Measurements from ENCODE around the gene SPINK4.

SPINK4 gene

DNA sequence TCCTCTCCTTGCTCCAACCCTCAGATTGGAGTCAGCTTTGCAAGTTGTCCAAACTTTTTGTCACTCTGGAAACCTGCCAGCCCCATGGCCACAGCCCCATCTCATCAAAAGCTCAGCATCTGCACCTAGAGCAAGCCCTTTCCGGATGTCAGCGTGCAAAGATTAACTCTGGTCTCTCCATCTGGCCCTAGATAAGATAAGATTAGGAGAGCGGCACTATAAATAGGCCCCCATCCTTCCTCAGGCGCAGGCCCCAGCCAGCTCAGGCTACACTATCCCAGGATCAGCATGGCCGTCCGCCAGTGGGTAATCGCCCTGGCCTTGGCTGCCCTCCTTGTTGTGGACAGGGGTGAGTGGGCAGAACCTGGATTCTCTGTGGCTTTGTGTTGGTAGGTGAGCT, at the start of gene SPINK4:
TSS of gene SPINK4 (plus strand) at position 247 of the 400 bp plus-strand sequence. CDS start at position 289, 42 bp downstream.
- intact Hi-C loops (cut with DNase I) = no loop called here
- DNase-seq = peak in 1 of 10 donors; percentile 57

DNA sequence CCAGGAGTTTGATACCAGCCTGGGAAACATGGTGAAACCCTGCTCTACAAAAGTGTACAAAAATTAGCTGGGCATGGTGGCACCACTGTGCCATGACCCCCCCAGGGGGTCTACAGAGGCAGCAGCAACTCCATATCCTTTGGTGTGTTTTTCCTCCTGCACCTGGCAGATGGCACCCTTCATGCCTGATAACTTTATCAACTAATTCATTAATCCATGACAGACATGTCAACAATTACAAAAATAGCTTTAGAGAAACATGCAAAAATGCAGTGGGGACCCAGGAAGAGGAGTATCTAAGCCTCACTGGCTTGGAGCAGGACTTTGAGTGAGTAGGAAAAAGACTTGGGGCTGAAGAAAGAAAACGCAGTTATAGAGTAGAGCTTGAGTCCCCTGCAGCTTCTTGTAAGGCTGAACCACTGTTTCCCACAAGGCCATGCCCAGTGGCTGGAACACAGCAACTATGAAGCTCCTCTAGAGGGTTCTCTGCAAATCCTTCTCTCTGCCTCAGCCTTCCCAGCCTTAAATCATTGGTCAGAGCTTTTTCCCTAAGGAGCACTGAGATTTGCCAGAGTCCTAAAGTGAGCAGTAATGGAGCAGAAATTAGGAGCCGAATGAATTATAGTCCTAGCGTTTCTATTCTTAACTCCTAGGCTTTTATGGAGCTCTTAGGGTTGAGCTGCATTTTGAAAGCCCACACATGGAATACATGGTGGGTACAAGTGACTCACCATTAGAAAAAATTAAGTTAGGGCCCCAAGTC, 47.3 kb upstream of the SPINK4 start:
- DNase-seq = no peak
- intact Hi-C loops (cut with DNase I) = no loop called here

DNA sequence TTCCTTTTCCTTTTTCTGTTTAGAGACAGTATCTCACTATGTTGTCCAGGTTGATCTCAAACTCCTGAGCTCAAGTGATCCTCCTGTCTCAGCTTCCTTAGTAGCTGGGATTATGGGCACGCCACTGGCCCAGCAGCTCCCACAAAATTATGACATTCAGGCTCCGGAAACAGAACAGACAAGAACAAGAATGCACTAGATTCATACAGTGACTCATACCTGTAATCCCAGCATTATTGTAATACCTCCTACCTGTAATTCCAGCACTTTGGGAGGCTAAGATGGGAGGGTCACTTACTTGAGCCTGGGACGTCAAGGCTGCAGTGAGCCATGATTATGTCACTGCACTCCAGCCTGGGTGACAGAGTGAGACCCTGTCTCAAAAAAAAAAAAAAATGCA, 46.1 kb upstream of the SPINK4 start:
- DNase-seq = no peak
- intact Hi-C loops (cut with DNase I) = no loop called here

DNA sequence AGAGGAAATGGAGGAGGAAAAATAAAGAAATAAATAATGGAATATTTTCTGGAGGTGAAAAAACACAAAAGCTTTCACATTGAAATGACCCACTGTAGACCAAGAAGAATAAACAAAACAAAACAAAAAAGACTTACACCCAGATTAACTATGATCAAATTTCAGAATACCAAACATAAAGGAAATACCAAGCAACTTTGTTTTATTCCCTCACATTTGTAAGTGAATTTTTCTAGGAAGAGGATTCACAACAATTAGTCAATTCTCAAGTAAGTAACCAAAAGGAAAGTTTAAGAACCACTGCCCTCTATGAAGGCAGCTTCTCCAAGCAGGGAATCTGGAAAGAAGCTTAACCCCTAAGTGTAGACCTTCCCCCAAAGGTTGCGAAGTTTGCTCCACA, 43.2 kb upstream of the SPINK4 start:
- intact Hi-C loops (cut with DNase I) = no loop called here
- DNase-seq = no peak

DNA sequence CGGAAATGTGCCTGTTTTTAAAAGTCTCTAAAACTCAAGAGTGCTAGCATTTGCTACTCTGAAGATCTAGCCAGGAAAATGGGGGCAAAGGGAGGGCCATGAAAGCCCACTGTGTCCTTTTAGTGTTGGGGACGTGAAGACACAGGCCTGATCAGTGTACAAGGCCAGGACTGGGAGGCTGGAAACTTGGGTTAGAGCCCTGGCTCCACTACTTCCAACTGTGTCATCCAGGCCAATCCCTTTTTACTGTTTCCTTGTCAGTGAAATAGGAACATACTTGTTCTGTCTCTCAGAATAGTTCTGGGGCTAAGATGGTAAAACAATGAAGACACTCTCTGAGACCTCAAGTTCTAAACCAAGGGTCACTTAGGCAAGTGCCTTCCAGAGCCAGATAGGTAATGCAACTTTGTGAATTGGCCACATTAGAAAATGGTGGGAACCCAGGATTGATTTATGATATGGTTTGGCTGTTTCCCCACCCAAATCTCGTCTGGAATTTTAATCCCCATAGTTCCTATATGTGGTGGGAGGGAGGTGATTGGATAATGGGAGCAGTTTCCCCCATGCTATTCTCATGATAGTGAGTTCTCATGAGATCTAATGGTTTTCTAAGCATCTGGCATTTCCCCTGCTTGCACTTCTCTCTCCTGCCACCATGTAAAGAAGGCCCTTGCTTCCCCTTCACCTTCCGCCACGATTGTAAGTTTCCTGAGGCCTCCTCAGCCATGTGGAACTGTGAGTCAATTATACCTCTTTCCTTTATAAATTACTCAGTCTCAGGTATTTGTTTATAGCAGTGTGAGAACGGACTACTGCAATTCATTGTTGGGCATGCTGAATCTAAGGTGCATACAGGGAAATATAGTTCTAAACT, 42.5 kb upstream of the SPINK4 start:
- DNase-seq = no peak
- intact Hi-C loops (cut with DNase I) = no loop called here

- no peak for DNase-seq
Measured at GRCh38 chr9:33198165-33198564, 41.8 kb upstream of the SPINK4 start.

DNA sequence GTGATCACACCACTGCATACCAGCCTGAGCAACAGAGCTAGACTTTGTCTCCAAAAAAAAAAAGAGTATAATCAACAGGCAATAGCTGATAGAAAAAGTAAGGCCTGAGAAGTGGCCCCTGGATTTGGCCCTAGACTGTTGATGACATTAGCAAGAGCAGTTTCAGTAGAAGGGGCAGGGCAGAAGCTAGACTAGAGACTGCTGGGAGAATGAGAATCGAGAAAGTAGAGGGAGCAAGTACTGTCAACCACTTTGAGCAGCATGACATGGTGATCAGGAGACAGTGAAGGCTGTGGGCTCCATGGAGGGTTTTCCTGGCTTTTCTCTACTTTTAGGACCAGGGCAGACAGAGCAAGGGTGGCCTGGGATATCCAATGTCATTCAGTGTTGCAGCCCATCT, 37.9 kb upstream of the SPINK4 start:
- intact Hi-C loops (cut with DNase I) = no loop called here
- no peak for DNase-seq

More at GRCh38 chr9:33198165-33198564, 41.8 kb upstream of the SPINK4 start:
- intact Hi-C loops (cut with DNase I) = no loop called here

- no peak for DNase-seq
- intact Hi-C loops (cut with DNase I) = no loop called here
Measured at GRCh38 chr9:33202552-33203201, 37.3 kb upstream of the SPINK4 start.

DNA sequence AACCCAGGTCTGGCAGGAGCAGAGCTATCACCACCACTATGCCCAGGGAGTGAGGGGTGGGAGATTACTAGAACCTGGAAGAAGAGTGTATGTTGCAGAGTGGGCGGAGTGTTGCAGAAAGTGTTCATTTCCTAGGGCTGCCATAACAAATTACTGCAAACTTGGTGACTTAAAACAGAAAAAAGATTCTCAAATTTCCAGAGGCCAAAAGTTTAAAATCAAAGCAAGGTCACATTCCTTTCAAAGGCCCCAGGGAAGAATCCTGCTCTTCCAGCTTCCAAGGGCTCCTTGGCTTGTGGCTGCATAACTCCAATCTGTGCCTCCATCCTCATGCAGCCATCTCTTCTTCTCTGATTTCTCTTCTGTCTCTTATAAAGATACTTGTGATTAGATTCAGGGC, 30.6 kb upstream of the SPINK4 start:
- DNase-seq = no peak
- intact Hi-C loops (cut with DNase I) = no loop called here

DNA sequence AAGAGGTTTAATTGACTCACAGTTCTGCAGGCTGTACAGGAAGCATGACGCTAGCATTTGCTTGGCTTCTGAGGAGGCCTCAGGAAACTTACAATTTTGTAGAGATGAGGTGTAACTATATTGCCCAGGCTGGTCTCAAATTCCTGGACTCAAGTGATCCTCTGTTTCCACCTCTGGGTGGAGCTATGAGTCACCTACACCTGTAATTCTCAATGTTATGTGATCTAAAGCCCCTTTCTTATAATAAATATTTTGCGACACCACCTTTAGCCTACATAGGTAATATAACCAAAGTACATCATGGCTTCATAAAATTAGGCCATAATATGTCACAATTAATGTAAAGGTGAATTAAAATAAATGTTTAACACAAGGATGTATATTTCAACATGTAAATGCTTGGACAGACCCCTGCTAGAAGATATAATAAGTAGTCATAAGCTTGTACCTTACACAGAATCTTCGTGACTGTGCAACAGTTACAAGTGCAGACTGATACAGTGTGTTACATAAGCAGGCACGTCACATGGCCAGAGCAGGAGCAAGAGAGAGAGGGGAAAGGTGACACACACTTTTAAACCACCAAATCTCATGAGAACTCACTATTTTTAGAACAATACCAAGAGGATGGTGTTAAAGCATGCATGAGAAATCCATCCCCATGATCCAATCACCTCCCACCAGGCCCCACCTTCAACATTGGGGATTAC, 29.8 kb upstream of the SPINK4 start:
- no peak for DNase-seq
- intact Hi-C loops (cut with DNase I) = no loop called here

GRCh38 chr9:33211695-33212393, 28.1 kb upstream of the SPINK4 start:
- DNase-seq = no peak
- intact Hi-C loops (cut with DNase I) = no loop called here

DNA sequence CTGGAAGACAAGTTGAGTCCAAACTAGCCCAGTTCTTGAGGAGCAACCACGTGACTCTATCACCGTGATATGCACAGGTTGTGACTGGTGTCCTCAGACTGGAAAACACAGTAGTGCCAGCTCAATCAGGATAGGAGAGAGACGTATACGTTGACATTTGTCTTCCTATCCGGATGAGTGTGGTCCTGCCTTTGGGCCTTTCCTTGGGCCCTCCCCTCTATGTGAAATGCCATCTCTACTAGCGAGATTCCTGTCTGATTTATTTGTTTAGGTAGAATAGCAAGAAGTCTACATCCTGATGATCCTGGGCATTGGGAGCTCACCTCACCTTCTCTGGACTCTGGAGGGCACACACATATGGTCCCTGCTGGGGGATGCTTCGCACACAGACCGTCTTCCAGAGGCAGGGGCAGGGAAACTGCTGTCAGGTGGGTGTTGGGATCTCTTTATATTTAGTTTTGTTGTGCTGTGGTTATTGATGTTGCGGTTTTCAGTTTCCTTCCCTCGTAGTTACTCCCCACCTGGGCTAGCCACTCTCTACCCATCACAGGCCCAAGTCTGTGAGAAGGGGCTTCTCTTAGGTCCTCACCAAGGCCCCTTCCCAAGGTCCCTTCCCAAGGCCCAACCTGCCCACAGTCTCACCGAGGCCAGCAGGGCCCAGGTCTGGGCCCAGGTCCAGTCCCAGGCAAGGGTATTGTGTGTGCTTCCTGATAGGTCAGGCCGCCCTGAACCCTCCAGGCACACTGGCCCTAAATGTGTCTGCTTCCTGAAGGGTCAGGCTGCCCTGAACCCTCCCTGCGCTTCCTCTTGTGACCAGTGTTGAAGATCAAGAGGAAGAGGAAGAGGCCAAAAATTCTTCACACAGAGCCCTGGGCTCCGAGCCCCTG, 19.0 kb upstream of the SPINK4 start:
- intact Hi-C loops (cut with DNase I) = loop anchor here (10.0 kb wide), 1 partner anchor 76 kb away; no protein-coding TSS in a partner anchor
- no peak for DNase-seq

DNA sequence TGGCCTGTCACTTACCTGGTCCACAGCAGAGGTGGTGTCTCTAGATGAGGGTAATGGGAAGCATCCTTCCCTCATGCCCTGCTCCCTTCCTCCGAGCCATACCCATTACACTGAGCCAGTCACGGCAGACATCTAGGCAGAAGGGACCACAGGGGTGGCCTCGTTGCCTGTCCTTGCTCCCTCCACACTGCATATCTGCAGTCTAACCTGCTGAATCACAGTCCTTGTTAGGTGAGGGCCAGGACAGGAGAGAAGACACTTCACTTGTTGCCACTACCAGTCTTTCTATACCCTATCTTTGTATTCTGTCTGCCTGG, 18.4 kb upstream of the SPINK4 start:
- intact Hi-C loops (cut with DNase I) = loop anchor here (10.0 kb wide), 1 partner anchor 77 kb away; no protein-coding TSS in a partner anchor
- no peak for DNase-seq

DNA sequence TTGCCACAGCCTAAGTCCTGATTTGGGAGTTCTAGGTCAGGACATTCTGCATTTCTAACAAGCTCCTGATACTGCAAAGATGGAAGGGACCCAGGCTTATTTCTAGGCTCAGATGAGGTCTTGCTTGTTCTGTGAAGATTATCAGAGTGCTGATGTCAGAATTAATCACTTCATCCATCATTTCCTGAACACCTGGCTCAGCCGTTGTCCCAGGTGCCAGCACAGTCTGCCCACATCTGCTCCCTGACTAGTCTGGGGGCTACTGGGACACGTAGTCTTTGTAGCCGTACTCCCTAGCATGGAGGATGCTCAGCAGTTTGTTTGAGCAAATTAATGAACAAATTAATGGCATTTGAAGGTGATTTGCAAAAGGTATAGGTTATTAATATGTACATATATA, 17.9 kb upstream of the SPINK4 start:
- intact Hi-C loops (cut with DNase I) = loop anchor here (10.0 kb wide), 1 partner anchor 77 kb away; no protein-coding TSS in a partner anchor
- no peak for DNase-seq

DNA sequence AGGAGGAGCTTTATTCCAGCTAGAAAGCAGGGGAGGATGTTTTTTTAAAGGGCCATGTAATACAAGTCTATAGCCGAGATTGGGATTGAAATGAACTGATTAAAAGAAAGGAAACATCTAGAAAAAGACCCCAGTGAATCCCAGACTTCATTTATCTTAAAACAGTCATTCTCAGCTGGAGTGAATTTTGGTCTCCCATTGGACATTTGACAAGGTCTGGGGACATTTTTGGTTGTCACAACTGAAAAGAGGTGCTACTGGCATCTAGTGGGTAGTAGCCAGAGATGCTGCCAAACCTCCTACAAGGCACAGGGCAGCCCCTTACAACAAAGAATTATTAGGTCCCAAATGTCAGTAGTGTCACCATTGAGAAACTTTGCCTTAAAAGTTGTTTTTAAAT, 16.3 kb upstream of the SPINK4 start:
- DNase-seq = no peak
- intact Hi-C loops (cut with DNase I) = loop anchor here (10.0 kb wide), 1 partner anchor 79 kb away; no protein-coding TSS in a partner anchor

DNA sequence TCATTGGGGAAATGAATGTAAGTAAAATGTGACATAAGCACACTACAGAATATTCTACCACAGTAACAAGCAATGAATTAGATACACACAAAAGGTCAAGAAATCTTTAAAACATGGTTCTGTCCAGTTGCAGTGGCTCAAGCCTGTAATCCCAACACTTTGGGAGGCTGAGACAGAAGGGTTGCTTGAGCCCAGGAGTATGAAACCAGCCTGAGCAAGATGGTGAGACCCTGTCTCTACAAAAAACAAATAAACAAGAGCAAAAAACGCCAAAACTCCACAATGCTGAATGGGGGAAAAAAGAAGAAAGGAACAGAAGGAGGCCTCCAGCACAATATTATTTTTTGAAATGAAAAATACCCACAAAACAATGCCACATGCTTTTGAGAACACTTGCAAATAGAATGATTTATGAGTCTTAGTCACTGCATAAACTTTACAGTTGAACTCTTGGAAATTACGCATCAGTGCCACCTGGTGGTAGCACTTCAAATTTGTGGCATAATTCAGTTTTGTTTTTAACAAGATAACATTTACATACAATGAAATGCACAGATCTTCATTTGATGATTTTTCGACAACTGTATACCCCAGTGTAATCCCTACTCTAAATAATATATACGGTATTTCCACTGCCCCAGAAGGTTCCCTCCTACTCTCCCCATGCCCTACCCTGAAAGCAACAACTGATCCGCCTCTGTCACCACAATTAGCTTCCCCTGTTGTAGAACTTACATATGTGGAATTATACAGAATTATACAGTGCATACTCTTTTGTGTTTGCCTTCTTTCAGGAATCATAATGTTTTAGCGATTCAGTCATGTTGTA, 14.4 kb upstream of the SPINK4 start:
- intact Hi-C loops (cut with DNase I) = loop anchor here (10.0 kb wide), 1 partner anchor 81 kb away; no protein-coding TSS in a partner anchor
- DNase-seq = peak in 5 of 10 donors; percentile 19 to 67 (median 60)

GRCh38 chr9:33227008-33227398, 13.0 kb upstream of the SPINK4 start:
- DNase-seq = no peak
- intact Hi-C loops (cut with DNase I) = loop anchor here (10.0 kb wide), 1 partner anchor 82 kb away; no protein-coding TSS in a partner anchor

DNA sequence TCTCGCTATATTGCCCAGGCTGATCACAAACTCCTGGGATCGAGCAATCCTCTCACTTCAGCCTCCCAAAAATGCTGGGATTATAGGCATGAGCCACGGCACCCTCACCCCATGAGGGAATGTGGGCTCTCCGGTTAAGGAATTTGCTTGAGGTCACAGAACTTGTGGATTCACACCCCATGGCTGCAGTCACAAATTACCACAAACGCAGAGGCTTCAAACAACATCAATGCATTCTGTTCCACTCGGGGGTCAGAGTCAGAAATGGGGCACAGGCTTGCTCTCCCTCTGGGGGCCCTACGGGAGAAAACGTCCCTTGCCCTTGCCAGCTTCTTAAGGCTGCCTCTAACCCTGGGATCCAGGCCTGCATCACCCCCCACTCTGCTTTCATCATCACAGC, 12.2 kb upstream of the SPINK4 start:
- no peak for DNase-seq
- intact Hi-C loops (cut with DNase I) = loop anchor here (10.0 kb wide), 1 partner anchor 83 kb away; no protein-coding TSS in a partner anchor

Measured in posterior cingulate gyrus (tissue), 11 donors.